ENCODE measurements around the gene FBXL4. TPM values are rescaled to one million over a fixed set of nuclear protein-coding genes. Genes with fewer than 3 reads are reported as not detected.

FBXL4 gene
- total RNA-seq, 2 experiments from 2014 or later, result 14.5 to 20.9 TPM

DNA sequence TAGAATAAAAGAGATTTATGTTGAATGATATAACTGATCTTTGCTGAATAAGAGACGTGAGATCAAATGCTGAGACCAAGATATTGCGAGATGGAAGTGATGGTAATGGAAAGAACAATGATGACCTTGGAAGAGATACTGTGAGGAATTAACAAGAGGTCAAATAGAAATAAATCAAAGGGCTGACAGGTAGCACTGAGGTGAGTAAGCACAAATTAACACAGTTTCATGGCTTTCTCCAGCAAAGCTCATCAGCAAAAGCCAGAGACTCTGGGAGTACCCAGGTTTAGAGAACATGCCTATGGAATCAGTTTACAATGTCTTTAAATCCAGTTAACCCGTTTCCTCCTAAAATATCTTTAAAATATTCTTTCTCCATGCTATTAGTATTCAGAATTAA is 60.1 kb downstream of the FBXL4 start:
- H3K4me3 ChIP-seq (ENCODE audit: low read depth, low read length, poor library complexity, severe bottlenecking), result no peak overlapping the region
- no peak overlapping the region for H2AFZ ChIP-seq (ENCODE audit: low read length)
- no peaks in the 10 kb centered on the region for H3K79me2 ChIP-seq (ENCODE audit: insufficient read depth, low read depth, low read length)
- H3K4me2 ChIP-seq (ENCODE audit: low read length), result no peak overlapping the region
- no TSS peak for BruUV-seq (replicated peaks)
- TF ChIP-seq, protein P1, sequence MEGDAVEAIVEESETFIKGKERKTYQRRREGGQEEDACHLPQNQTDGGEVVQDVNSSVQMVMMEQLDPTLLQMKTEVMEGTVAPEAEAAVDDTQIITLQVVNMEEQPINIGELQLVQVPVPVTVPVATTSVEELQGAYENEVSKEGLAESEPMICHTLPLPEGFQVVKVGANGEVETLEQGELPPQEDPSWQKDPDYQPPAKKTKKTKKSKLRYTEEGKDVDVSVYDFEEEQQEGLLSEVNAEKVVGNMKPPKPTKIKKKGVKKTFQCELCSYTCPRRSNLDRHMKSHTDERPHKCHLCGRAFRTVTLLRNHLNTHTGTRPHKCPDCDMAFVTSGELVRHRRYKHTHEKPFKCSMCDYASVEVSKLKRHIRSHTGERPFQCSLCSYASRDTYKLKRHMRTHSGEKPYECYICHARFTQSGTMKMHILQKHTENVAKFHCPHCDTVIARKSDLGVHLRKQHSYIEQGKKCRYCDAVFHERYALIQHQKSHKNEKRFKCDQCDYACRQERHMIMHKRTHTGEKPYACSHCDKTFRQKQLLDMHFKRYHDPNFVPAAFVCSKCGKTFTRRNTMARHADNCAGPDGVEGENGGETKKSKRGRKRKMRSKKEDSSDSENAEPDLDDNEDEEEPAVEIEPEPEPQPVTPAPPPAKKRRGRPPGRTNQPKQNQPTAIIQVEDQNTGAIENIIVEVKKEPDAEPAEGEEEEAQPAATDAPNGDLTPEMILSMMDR (conservative IDR thresholded peaks at IDR 0.05; ENCODE audit: low read length), result no peak
- no peak for TF ChIP-seq EZH2phosphoT487 (IDR thresholded peaks at IDR 0.05; ENCODE audit: borderline replicate concordance, low read depth, low read length)
- no peaks in the 10 kb centered on the region for H3K9me2 ChIP-seq (ENCODE audit: insufficient read depth, low read length)
- intact Hi-C loops (cut with micrococcal nuclease; ENCODE audit: unreplicated experiment), result no loop called here
- ChIA-PET POLR2A (interaction anchor here (0.6 to 4.7 kb wide), 3 partner anchors 16 to 307 kb away, joined by 3 to 24 read pairs (median 5); no protein-coding TSS in a partner anchor), CTCF (ENCODE audit: unreplicated experiment) (no interaction called here)
- no peaks in the 10 kb centered on the region for H4K20me1 ChIP-seq (ENCODE audit: insufficient read depth, low read length)
- no peak overlapping the region for H3K27ac ChIP-seq (ENCODE audit: low read depth, low read length, poor library complexity, severe bottlenecking)
- no peaks in the 10 kb centered on the region for H3K9me3 ChIP-seq (ENCODE audit: low read length)
- peaks cover 55% of the 10 kb centered on the region for H3K36me3 ChIP-seq (ENCODE audit: insufficient read depth, low read length)
- no peaks in the 10 kb centered on the region for H3K4me1 ChIP-seq (ENCODE audit: insufficient read depth, low read length, poor library complexity, severe bottlenecking)
- DNase-seq (ENCODE audit: low spot score), result no peak

DNA sequence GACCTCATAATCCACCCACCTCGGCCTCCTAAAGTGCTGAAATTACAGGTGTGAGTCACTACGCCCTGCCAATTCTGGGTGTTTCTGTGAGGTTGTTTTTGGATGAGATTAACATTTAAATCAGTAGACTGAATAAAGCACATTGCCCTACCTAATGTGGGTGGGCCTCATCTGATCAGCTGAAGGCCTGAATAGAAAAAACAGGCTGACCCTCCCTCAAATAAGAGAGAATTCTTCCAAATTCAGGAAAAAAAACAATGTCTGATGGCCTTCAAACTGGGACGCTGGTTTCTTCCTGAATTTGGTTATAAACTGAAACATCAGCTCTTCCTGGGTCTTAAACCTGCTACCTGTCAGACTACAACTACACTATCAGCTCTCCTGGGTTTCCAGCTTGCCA is 62.4 kb downstream of the FBXL4 start:
- ChIA-PET POLR2A (no interaction called here), CTCF (ENCODE audit: unreplicated experiment) (no interaction called here)
- H3K36me3 ChIP-seq (ENCODE audit: insufficient read depth, low read length), result peaks cover 40% of the 10 kb centered on the region
- no peak overlapping the region for H3K4me2 ChIP-seq (ENCODE audit: low read length)
- no peaks in the 10 kb centered on the region for H3K79me2 ChIP-seq (ENCODE audit: insufficient read depth, low read depth, low read length)
- DNase-seq (ENCODE audit: low spot score), result no peak
- no peak overlapping the region for H3K4me3 ChIP-seq (ENCODE audit: low read depth, low read length, poor library complexity, severe bottlenecking)
- no peaks in the 10 kb centered on the region for H4K20me1 ChIP-seq (ENCODE audit: insufficient read depth, low read length)
- BruUV-seq (replicated peaks), result no TSS peak
- H3K9me2 ChIP-seq (ENCODE audit: insufficient read depth, low read length), result no peaks in the 10 kb centered on the region
- intact Hi-C loops (cut with micrococcal nuclease; ENCODE audit: unreplicated experiment), result no loop called here
- H2AFZ ChIP-seq (ENCODE audit: low read length), result no peak overlapping the region
- H3K27ac ChIP-seq (ENCODE audit: low read depth, low read length, poor library complexity, severe bottlenecking), result no peak overlapping the region
- H3K9me3 ChIP-seq (ENCODE audit: low read length), result no peaks in the 10 kb centered on the region
- TF ChIP-seq, protein P1 (conservative IDR thresholded peaks at IDR 0.05; ENCODE audit: low read length), result no peak
- no peak for TF ChIP-seq EZH2phosphoT487 (IDR thresholded peaks at IDR 0.05; ENCODE audit: borderline replicate concordance, low read depth, low read length)
- H3K4me1 ChIP-seq (ENCODE audit: insufficient read depth, low read length, poor library complexity, severe bottlenecking), result no peaks in the 10 kb centered on the region

DNA sequence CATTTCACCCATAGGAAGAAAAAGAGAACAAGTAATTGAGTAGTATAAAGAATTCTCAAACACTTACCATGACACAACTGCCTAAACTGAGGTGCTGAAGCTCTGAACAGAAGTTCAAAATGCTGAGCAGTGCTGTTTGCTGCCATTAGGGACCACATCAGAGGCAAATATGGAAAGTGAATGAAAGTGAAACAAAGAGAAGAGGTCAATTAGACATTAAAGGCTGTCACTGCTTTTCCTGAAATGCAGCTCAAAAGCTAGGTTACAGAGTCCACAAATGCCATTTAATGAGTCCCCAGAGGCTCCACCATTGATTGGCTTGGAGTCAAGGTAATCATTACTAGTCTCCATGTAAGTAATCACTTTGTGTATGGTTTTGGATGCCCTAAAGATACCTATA is 67.3 kb downstream of the FBXL4 start:
- no peak overlapping the region for H3K4me3 ChIP-seq (ENCODE audit: low read depth, low read length, poor library complexity, severe bottlenecking)
- H3K9me2 ChIP-seq (ENCODE audit: insufficient read depth, low read length), result no peaks in the 10 kb centered on the region
- DNase-seq (ENCODE audit: low spot score), result no peak
- POLR2A ChIA-PET, result interaction anchor here (0.8 to 1.1 kb wide), 2 partner anchors 43 to 659 kb away, joined by 3 to 4 read pairs; no protein-coding TSS in a partner anchor
- H3K27ac ChIP-seq (ENCODE audit: low read depth, low read length, poor library complexity, severe bottlenecking), result no peak overlapping the region
- no peaks in the 10 kb centered on the region for H4K20me1 ChIP-seq (ENCODE audit: insufficient read depth, low read length)
- CTCF ChIA-PET (ENCODE audit: unreplicated experiment), result no interaction called here
- H3K36me3 ChIP-seq (ENCODE audit: insufficient read depth, low read length), result peaks cover 22% of the 10 kb centered on the region
- H3K4me1 ChIP-seq (ENCODE audit: insufficient read depth, low read length, poor library complexity, severe bottlenecking), result no peaks in the 10 kb centered on the region
- intact Hi-C loops (cut with micrococcal nuclease; ENCODE audit: unreplicated experiment), result no loop called here
- no TSS peak for BruUV-seq (replicated peaks)
- no peaks in the 10 kb centered on the region for H3K9me3 ChIP-seq (ENCODE audit: low read length)
- H3K4me2 ChIP-seq (ENCODE audit: low read length), result no peak overlapping the region
- TF ChIP-seq EZH2phosphoT487 (IDR thresholded peaks at IDR 0.05; ENCODE audit: borderline replicate concordance, low read depth, low read length), result no peak
- TF ChIP-seq, protein P1 (conservative IDR thresholded peaks at IDR 0.05; ENCODE audit: low read length), result no peak
- no peaks in the 10 kb centered on the region for H3K79me2 ChIP-seq (ENCODE audit: insufficient read depth, low read depth, low read length)
- H2AFZ ChIP-seq (ENCODE audit: low read length), result no peak overlapping the region
